Measurements from ENCODE around the gene SEMA3E.

GRCh38 chr7:83494683-83495082 lies 154.3 kb downstream of the SEMA3E start:
- TF ChIP-seq CTCF (IDR thresholded peaks at IDR 0.05; ENCODE audit: insufficient read depth, low read length, poor library complexity, severe bottlenecking), result no peak
- TF ChIP-seq EZH2phosphoT487 (conservative IDR thresholded peaks at IDR 0.05; ENCODE audit: low read length), result no peak
